GM18499 (cell line): ENCODE data around the gene NOMO2.
"Not testable (repeated sequence)": the region's sequence is repeated elsewhere in the genome, so short reads cannot be mapped to it uniquely, and the experiment has no call there.

Experiments used
- ATAC-seq: cut with Tn5 transposase; IDR thresholded peaks from one replicate; pipeline ENCODE4 v1.9.1; 2021; ENCODE audit warnings: moderate number of reproducible peaks; ENCODE audit not compliant: insufficient read depth, unreplicated experiment

NOMO2 gene

DNA sequence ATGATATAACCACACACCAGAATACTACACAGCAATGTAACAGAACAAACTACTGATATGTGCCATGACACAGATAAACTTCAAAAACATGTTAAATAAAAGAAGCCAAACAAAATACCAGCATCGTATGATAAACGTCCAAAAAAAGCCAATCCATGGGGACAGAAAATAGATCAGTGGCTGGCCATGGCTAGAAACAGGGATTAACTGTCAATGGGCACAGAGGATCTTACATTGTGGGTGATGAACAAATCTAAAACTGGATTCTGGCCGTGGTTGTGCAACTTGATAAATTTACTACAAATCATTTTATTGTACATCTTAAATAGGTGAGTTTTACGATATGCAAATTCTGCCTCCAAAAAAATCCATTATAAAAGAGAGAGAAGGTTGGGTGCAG, 35.4 kb downstream of the NOMO2 start:
- ATAC-seq, result not testable (repeated sequence)

DNA sequence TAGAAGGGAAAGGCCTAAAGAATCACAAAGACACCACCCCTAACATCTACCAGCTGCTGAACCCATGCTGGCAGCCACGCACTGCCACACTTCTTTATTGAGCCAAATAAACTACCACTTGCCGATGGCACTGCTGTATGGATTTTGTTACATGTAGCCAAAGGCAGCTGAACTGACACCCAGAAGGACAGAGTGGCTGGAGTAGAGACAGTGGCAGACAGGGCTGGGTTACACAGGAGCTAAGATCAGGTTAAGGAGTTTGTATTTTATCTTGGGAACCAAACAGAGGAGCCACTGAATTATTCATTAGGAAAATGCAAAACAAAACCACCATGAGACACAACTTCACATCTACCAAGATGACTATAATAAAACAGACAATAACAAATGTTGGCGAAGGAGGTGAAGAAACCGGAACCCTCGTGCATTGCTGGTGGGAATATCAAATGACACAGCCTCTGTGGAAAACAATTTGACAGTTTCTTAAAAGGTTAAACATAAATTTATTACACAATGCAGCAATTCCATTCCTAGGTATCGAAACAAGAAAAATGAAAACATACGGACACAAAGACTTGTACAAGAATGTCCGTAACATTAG, 35.9 kb downstream of the NOMO2 start:
- ATAC-seq, result not testable (repeated sequence)

DNA sequence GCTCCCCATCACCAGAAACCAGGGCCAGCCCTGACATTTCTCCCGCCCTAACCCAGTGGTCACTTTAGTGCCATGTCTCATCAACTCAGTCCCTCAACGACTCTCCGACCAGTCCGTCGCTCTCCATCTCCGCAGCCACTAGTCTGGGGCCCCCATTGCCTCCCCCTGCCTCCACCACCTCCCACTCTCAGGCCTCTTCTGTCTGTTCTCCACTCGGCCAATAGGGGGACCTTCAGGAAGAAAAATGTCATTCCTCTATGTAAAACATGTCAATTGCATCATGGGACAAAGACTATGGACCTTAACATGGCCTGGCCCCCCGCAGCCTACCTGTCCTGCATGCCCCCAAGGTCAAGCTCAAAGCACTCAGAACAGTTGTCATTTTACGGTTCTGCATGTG, 39.3 kb downstream of the NOMO2 start:
- ATAC-seq, result not testable (repeated sequence)

DNA sequence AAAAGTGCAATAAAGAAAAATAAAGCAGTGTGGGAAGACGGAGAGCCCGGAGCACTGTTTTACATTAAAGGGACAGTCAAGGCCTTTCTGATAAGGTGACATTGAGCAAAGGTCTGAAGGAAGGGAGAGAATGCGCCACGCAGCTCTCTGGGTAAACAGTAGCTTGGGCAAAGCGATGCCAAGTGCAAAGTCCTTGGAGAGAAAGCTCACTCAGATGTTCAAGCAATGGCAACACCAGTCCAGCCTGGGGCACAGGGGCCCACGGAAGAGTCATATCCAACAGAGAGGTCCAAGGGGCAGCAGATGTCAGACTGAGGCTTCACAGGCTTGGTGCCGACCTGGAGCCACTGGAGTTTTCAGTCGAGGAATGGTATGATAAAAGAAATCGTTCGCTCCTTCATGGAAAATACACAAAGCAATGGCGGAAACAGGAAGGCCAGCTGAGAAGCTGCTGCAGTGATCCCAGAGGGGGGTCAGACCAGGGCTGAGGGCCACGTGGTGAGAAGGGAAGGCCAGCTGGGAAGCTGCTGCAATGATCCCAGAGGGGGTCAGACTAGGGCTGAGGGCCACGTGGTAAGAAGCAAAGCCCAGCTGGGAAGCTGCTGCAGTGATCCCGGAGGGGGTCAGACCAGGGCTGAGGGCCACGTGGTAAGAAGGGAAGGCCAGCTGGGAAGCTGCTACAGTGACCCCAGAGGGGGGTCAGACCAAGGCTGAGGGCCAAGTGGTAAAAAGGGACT, 40.3 kb downstream of the NOMO2 start:
- ATAC-seq, result not testable (repeated sequence)

DNA sequence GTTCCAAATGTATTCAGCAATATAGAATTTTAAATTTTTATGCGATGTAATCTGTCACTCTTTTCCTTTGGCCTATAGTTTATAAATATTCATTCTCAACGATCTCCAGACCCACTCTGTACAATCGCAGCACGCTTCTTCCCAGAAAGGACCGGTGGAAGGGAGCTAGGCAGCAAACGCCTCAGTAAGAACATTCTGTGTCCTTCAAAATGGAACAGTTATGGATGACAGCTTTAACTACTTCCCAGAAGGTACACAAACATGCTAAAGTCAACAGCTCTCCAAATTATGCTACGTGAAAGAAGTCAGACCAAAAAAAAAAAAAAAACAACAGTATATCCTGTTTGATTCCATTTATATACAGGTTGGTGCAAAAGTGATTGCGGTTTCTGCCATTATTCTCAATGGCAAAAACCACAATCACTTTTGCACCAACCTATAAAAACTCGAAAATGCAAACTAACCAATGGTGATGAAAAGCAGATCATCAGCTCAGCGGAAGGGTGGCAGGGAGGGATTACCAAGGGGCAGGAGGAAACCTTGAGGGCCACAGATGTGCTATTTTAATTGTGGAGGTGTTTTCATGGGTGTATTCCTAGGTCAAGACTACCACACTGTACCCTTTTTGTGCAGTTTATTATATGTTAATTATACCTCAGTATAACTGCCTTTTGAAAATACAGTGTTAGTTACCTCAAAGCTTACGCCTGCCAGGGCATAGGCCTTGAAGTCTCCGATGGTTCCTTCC, 43.2 kb downstream of the NOMO2 start:
- not testable (repeated sequence) for ATAC-seq

DNA sequence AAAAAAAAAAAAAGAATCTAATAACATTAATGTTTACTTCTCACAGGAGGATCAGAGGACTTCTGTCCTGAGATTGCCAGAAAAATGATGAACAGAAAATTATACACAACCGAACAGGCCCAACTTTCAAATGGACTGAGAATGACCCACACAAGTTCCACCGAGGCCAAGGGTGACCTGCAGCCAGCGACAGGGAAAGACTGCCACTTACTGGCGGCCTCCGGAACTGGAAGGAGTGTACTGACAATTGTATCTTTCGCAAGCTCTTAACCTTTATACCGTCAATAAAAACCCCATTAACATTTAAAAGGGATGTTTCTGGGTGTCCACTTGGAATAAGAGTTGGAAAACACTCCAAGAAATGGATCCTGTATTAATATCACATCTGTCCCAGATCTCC, 63.5 kb downstream of the NOMO2 start:
- not testable (repeated sequence) for ATAC-seq

DNA sequence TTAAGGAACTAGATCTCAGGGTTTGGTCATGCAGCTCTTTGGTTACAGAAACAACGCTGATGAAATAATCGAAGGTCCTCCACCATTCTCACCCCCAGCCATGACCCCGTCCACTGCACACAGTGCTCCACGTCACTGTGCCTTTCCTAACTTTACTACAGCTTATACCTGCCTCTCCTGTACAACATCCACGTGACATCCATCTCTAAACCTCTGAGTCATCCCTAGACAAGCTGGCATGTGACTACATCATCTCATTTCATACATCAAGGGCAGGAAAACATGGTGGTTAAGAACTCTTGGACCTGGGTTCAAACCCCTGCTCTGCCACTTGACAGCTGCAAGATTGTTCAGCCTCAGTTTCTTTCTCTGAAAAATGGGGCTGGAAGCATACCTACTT, 64.9 kb downstream of the NOMO2 start:
- ATAC-seq, result not testable (repeated sequence)

DNA sequence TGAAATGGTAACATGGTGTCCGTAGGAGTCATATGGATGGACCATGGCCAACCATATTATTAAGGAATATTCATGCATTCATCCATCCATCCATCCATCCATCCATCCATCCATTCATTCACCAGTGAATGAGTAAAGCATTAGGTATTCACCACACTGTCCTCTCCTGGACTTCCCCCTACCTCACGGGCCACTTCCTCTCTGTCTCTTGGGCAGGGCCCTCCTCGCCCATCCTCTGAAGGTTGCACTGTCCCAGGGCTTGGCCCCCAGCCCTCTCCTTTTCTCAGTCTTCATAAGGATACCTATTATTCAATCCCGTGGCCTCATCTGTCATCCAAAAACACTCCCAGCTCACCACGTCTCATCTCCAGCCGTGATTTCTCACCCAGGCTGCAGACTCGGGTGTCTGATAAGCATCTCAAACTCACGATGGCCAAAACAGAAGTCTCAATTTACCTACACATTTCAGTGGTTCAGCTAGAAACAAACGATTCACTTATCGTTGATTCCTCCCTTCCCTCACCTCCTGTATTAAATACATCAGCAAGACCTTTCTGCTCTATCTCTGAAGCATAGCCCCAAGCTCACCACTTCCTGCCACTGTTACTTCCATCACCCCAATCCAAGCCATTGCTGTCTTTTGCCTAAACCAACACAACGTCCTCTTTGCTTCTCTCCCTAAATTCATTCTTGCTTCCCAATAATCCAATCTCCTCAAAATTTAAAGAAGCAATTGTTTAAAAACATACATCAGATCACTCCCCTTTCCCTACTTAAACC, 69.6 kb downstream of the NOMO2 start:
- ATAC-seq, result not testable (repeated sequence)

DNA sequence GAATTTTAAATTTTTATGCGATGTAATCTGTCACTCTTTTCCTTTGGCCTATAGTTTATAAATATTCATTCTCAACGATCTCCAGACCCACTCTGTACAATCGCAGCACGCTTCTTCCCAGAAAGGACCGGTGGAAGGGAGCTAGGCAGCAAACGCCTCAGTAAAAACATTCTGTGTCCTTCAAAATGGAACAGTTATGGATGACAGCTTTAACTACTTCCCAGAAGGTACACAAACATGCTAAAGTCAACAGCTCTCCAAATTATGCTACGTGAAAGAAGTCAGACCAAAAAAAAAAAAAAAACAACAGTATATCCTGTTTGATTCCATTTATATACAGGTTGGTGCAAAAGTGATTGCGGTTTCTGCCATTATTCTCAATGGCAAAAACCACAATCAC, 125.9 kb downstream of the NOMO2 start:
- not testable (repeated sequence) for ATAC-seq

DNA sequence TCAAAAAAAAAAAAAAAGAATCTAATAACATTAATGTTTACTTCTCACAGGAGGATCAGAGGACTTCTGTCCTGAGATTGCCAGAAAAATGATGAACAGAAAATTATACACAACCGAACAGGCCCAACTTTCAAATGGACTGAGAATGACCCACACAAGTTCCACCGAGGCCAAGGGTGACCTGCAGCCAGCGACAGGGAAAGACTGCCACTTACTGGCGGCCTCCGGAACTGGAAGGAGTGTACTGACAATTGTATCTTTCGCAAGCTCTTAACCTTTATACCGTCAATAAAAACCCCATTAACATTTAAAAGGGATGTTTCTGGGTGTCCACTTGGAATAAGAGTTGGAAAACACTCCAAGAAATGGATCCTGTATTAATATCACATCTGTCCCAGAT, 146.1 kb downstream of the NOMO2 start:
- ATAC-seq, result not testable (repeated sequence)

DNA sequence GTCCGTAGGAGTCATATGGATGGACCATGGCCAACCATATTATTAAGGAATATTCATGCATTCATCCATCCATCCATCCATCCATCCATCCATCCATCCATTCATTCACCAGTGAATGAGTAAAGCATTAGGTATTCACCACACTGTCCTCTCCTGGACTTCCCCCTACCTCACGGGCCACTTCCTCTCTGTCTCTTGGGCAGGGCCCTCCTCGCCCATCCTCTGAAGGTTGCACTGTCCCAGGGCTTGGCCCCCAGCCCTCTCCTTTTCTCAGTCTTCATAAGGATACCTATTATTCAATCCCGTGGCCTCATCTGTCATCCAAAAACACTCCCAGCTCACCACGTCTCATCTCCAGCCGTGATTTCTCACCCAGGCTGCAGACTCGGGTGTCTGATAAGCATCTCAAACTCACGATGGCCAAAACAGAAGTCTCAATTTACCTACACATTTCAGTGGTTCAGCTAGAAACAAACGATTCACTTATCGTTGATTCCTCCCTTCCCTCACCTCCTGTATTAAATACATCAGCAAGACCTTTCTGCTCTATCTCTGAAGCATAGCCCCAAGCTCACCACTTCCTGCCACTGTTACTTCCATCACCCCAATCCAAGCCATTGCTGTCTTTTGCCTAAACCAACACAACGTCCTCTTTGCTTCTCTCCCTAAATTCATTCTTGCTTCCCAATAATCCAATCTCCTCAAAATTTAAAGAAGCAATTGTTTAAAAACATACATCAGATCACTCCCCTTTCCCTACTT, 152.2 kb downstream of the NOMO2 start:
- ATAC-seq, result not testable (repeated sequence)

DNA sequence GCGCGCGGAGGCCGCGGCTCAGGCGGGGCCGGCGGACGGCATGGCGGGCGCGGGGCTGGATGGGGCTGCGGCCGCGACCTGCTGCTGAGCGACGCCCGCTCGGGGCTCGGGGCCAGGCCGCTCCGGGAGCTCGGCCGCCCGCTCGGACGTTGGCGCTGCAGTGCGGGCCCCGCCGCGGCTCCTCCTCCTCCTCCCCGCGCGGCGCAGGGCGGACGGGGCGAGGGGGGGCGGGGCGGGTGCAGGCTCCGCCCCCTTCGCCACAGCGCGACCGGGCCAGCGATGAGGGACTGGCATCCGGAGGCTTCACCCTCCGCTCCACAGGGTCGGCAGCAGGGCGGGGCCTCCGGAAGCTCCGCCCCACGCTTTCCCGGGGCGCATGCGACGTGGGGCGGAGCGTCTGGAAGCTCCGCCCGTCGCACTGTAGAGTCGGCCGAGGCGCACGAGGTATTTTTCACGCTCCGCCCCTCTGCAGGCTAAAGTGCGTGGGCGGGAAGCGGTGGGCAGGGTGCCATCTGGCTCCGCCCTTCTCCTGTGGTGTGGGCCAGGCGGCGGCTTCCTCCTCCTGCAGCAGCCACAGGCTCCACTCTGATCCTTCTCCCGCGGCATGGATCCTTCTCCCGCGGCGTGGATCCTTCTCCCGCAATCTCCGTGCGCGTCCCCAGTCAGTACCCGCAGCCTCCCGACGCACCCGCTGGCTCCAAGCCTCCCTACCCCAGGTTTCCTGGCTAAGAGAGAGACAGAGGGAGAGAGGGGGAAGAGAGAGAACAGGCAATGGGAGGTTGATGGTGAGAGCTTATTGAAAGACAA, 159.8 kb downstream of the NOMO2 start:
- not testable (repeated sequence) for ATAC-seq

DNA sequence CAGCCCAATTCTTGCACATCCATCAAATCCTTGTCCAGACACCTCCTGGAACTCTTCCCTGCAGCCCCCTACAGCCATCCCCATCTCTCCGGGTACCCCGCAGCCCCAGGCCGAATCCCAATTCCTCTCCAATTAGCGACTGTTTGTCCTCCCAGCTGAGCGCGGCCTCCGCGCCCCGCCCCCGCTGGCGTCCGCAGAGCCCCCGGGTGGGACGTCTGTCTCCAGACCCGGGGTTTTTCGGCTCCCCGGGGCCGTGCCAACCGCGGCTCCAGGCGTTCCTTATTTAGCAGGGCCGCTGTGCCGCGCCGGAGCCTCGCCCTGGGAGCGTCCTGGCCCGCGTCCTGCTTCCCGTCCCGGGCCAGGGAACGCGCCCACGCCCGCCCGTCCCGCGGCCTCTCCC, 160.7 kb downstream of the NOMO2 start:
- ATAC-seq, result not testable (repeated sequence)

DNA sequence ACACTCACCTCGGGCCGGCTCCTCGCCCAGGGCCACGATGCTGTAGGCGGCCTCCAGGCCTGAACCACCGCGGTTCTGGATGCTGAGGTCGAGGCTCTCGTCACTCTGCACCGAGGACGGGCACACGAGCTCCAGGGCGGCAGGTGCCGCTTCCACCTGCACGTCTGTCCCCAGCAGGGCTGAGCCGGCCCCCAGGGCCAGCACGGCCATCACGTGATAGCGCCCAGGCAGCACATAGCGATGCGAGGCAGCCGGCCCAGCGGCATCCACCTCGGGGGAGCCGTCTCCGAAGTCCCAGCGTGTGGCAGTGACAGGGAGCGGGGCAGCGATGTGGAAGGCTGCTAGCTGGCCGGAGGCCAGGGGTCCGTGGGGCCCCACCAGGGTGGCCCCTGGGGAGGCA, 167.5 kb downstream of the NOMO2 start:
- ATAC-seq, result not testable (repeated sequence)

DNA sequence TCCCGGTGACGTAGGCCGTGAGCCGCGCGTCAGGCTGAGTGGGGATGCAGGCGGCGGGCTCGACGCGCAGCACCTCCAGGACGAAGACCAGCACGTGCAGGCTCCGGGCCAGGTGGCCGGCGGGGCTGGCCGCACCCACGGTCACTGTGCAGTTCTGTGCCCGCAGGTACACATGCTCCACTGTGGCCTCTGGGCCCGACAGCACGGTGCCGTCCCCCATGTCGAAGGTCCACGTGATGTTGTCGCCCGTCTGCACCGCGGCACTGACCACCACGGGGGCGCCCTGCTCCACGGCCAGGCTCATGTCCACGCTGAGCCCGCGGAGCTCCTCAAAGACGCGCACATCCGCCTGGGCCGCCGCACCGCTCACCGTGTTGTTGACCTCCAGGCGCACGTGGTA, 174.1 kb downstream of the NOMO2 start:
- not testable (repeated sequence) for ATAC-seq

DNA sequence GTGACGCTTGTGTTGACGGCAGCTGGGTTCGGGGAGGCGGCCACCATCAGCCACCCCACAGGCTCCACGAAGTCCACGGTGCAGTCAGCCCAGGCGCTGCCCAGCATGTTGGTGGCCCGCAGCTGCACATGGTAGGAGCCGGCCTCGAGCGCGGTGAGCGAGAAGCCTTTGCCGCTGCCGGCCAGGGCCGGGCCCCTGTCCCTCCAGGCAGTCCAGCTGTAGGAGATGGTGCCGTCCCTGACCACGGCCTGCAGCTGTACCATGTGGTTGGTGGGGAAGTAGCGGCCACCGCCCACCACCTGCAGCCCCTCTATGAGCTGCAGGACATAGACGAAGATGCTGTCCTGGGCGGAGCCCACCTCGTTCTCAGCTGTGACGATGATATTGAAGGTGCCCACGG, 175.4 kb downstream of the NOMO2 start:
- not testable (repeated sequence) for ATAC-seq

DNA sequence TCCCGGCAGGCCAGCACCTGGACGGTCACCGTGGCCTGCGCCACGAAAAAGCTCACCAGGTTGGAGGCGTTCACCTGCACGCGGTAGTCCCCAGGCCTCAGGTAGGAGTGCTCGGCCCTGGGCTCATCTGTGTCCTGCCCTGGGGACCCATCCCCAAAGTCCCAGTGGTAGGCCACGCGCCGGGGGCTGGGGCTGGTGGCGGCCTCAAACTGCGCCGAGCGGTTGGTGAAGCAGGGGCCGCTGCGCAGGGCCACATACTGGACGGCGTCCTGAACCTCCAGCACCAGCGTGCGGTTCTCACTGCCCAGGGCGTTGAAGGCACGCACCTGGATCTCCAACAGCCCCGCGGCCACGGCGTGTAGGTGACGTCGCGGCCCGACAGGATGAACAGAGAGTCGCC, 176.6 kb downstream of the NOMO2 start:
- ATAC-seq, result not testable (repeated sequence)

DNA sequence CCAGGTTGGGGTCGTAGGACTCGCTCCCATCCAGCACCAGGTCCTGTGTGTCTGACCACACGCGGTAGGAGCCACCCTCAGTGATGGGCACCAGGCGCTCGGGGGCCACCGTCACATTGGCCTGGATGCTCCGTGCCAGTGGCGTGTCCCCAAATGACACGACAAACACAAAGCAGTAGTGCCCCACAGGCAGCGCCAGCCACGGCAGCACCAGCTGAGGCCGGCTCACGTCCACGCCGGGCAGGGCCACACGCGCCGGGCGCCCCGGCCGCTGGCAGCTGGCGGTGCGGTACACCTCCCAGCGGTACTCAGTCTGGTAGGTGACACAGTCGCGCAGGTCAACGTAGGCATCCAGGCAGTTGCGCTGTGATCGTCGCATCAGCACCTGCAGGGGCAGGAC, 177.0 kb downstream of the NOMO2 start:
- not testable (repeated sequence) for ATAC-seq

DNA sequence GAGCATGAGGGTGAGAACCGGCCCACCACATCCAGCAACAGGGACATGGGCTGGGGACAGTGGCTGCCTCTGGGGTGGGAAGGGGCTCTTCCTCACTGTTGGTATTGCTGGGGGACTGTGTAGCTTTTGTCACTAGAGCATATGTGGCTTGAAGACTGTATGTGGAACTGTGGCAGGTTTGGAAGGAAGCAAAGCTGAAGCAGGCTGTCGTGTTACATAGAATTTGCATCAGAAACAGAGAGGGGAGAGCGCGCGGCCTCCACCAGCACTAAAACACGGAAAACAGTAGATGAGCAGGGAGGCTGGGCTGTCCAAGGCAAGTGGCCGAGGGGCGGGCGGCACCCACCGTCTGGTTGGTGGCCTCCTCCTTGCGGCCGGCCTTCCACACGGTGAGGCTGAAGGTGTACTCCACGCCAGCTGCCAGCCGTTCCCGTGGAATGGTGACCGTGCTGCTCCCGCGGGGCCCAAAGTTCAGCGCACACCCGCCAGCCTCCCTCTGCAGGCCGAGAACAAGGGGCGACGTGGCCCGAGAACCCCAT, 177.7 kb downstream of the NOMO2 start:
- ATAC-seq, result not testable (repeated sequence)
